Thyroid gland (tissue), 4 donors: ENCODE results near the gene DNAH9. TPM values are rescaled to one million over a fixed set of nuclear protein-coding genes. Genes with fewer than 3 reads are reported as not detected.

Experiments
- DNase-seq, 2 donors: peaks; one replicate each; pipeline ENCODE4 v3.0.0-alpha.2; 2019
- H3K27ac ChIP-seq, 3 donors: fragments of 200-600 bp; sonication (generic); 1 replicate in 2 of 3; 2 replicates in 1 of 3; pipeline ENCODE4 v1.5.1; 2016 to 2019; ENCODE audit warnings: mild to moderate bottlenecking in 1 of 3, moderate library complexity in 1 of 3
- H3K27me3 ChIP-seq: fragments of 200-600 bp; sonication (generic); one replicate; pipeline ENCODE4 v1.5.1; 2019
- H3K36me3 ChIP-seq, 2 donors: fragments of 200-600 bp; sonication (generic); one replicate each; pipeline ENCODE4 v1.5.1; 2016 to 2019
- H3K4me1 ChIP-seq, 2 donors: fragments of 200-600 bp; sonication (generic); one replicate each; pipeline ENCODE4 v1.5.1; 2017 to 2019
- H3K4me3 ChIP-seq, 3 donors: fragments of 200-600 bp; sonication (generic); replicated peaks in 1 of 3; 1 replicate in 2 of 3; 2 replicates in 1 of 3; pipeline ENCODE4 v1.5.1; 2016; ENCODE audit warnings: mild to moderate bottlenecking in 1 of 3
- H3K9me3 ChIP-seq: fragments of 200-600 bp; sonication (generic); one replicate; pipeline ENCODE4 v1.5.1; 2017
- CTCF ChIP-seq, 6 experiments: fragments of 200-600 bp in 3 of 6; fragments of 450-650 bp in 3 of 6; sonication (generic) in 3 of 6; IDR thresholded peaks; one replicate each; pipeline ENCODE4 v1.5.1; 2016 to 2019; ENCODE audit warnings: antibody characterized with exemption in 6 of 6, mild to moderate bottlenecking in 2 of 6, inconsistent platforms in 1 of 6, moderate library complexity in 1 of 6
- POLR2A ChIP-seq, 2 donors: fragments of 450-650 bp; IDR thresholded peaks; one replicate each; pipeline ENCODE4 v1.6.1; 2017; ENCODE audit warnings: antibody characterized with exemption in 2 of 2, mild to moderate bottlenecking in 2 of 2, moderate library complexity in 1 of 2
- WGBS, 2 donors: methylation state at CpG; one replicate each; pipeline ENCODE4 v1.1.5; 2017; 5-methylcytosine and 5-hydroxymethylcytosine counted together
- intact Hi-C: fragments of 100-400 bp; cut with DNase I; formaldehyde crosslinking; loops from one replicate; pipeline ENCODE4 v1.15.1; 2023
- total RNA-seq, 4 donors: library from RNA; depleted of rRNA; stranded (reverse); fragments of >200 nt; gene quantifications; one replicate each; pipeline ENCODE4 v1.2.3, GENCODE V29; 2016

Gene DNAH9
- total RNA-seq, 4 donors from 2014 or later = under 0.01 to 4.3 (median 2.3) TPM

GRCh38 chr17:11900655-11901054, 302.4 kb downstream of the DNAH9 start:
- intact Hi-C loops = no loop called here
- Histone ChIP-seq H3K36me3 (no peaks in the 10 kb centered on the region), H3K4me1 (no peaks in the 10 kb centered on the region), H3K9me3 (no peaks in the 10 kb centered on the region), H3K27ac (no peak overlapping the region), H3K4me3 (no peak overlapping the region), H3K27me3 (no peaks in the 10 kb centered on the region)
- 84 to 85% methylated on average over 3 of the region's 3 CpGs for whole genome bisulfite sequencing, 2 donors
- DNase-seq = no peak
- TF ChIP-seq POLR2A (IDR thresholded peaks at IDR 0.05) (no peak), CTCF (IDR thresholded peaks at IDR 0.05) (no peak)

GRCh38 chr17:11901931-11902330, 303.7 kb downstream of the DNAH9 start:
- Histone ChIP-seq H3K27me3 (no peaks in the 10 kb centered on the region), H3K4me1 (no peaks in the 10 kb centered on the region), H3K9me3 (no peaks in the 10 kb centered on the region), H3K27ac (no peak overlapping the region), H3K4me3 (no peak overlapping the region), H3K36me3 (no peaks in the 10 kb centered on the region)
- intact Hi-C loops = no loop called here
- TF ChIP-seq POLR2A (IDR thresholded peaks at IDR 0.05) (no peak), CTCF (IDR thresholded peaks at IDR 0.05) (no peak)
- no peak for DNase-seq
- 83 to 93% methylated on average over 2 of the region's 2 CpGs for WGBS, 2 donors

GRCh38 chr17:11908711-11909146, 310.5 kb downstream of the DNAH9 start:
- Histone ChIP-seq H3K4me1 (no peaks in the 10 kb centered on the region), H3K27me3 (no peaks in the 10 kb centered on the region), H3K9me3 (no peaks in the 10 kb centered on the region), H3K36me3 (no peaks in the 10 kb centered on the region), H3K4me3 (no peak overlapping the region), H3K27ac (no peak overlapping the region)
- TF ChIP-seq CTCF (IDR thresholded peaks at IDR 0.05) (no peak), POLR2A (IDR thresholded peaks at IDR 0.05) (no peak)
- intact Hi-C loops = no loop called here
- no peak for DNase-seq
- WGBS, 2 donors = 70% methylated on average over 7 of the region's 7 CpGs

- DNase-seq = no peak
- no peaks in the 10 kb centered on the region for H3K27me3 ChIP-seq
- TF ChIP-seq POLR2A (IDR thresholded peaks at IDR 0.05) (no peak), CTCF (IDR thresholded peaks at IDR 0.05) (no peak)
- H3K4me1 ChIP-seq = no peaks in the 10 kb centered on the region
- no peak overlapping the region for H3K4me3 ChIP-seq
- WGBS, 2 donors = 62 to 73% methylated on average over 5 of the region's 5 CpGs
- no peaks in the 10 kb centered on the region for H3K9me3 ChIP-seq
- no peak overlapping the region for H3K27ac ChIP-seq
- H3K36me3 ChIP-seq = no peaks in the 10 kb centered on the region
- intact Hi-C loops = no loop called here
These were observed 311.1 kb downstream of the DNAH9 start for GRCh38 chr17:11909348-11909747.

GRCh38 chr17:11916091-11916490, 317.8 kb downstream of the DNAH9 start:
- no peak for DNase-seq
- H3K27ac ChIP-seq = no peak overlapping the region
- H3K27me3 ChIP-seq = no peaks in the 10 kb centered on the region
- intact Hi-C loops = no loop called here
- no peaks in the 10 kb centered on the region for H3K4me1 ChIP-seq
- no peak for TF ChIP-seq CTCF (IDR thresholded peaks at IDR 0.05)
- TF ChIP-seq POLR2A (IDR thresholded peaks at IDR 0.05) = no peak
- WGBS, 2 donors = 22 to 28% methylated on average over 2 of the region's 2 CpGs
- H3K36me3 ChIP-seq = no peaks in the 10 kb centered on the region
- no peak overlapping the region for H3K4me3 ChIP-seq
- H3K9me3 ChIP-seq = no peaks in the 10 kb centered on the region
